GM18858 (cell line): ENCODE measurements around the gene NAV2.

Experiments
- ATAC-seq: cut with Tn5 transposase; IDR thresholded peaks from one replicate; pipeline ENCODE4 v1.9.1; 2021; ENCODE audit not compliant: unreplicated experiment

Gene NAV2

GRCh38 chr11:20030472-20030871 lies 317.8 kb downstream of the NAV2 start:
- no peak for ATAC-seq

DNA sequence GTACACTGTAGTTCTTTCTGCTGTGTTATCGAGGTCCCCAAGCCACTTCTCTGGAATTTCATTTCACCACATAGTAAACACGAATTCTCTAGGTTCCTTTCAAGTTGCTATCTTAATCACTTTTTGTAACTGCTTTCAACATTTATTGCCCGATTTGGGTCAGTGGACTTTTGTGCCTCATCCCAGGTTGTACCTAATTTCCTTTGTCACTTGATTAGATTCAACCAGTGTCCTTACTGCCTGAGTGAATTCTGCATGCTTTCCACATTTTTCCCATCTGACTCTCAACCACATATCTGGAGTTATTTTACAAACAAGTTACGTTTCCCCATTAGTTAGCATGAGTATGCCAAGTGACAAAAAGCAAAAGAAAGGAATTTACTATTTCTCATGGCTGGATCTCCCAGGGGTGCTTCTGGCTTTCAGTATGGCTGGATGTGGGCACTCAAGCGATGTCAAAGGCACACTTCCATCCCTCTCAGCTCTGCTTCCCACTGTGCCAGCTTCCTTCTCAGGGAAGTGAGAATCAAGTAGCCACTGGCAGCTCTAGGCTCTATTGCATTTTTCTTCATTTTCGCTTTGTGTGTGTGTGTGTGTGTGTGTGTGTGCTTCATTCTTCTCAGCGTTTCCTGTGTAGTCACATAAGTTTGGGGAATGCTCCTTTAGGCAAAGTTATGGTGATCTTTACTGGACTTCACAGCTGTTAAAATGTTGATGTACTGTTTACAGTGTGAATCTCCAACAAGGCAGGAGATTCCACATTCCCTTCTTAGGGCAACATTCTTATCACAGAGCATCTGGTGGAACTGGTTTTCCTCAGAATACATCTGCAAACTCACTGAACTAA lies 318.7 kb downstream of the NAV2 start:
- no peak for ATAC-seq

DNA sequence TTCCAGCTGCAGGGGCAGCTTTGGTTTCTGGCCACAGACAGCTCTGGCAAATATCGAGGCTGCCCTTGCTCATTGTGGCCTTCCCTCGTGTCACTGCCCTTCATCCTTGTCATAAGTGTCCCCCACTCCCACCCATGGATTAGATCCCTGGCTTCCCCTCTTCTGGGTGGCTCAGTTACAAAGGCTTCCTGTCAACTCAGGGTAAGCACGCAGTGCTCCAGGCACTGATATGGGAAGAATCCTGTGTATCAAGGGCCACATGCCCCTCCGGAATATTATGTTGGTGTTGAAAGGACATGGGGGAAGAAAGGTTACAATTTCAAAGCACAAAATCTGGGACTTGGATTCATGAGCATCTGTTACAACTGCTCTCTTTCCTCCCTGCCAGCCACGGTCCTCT lies 319.5 kb downstream of the NAV2 start:
- no peak for ATAC-seq

GRCh38 chr11:20032577-20033260 lies 320.1 kb downstream of the NAV2 start:
- no peak for ATAC-seq

- no peak for ATAC-seq
These were observed 321.2 kb downstream of the NAV2 start for GRCh38 chr11:20033806-20034205.

- ATAC-seq, result no peak
These were observed 322.3 kb downstream of the NAV2 start for GRCh38 chr11:20034941-20035340.

- no peak for ATAC-seq
These were observed 322.7 kb downstream of the NAV2 start for GRCh38 chr11:20035375-20035700.

- no peak for ATAC-seq
These were observed 323.3 kb downstream of the NAV2 start for GRCh38 chr11:20035701-20036601.

- no peak for ATAC-seq
These were observed 324.1 kb downstream of the NAV2 start for GRCh38 chr11:20036626-20037335.

DNA sequence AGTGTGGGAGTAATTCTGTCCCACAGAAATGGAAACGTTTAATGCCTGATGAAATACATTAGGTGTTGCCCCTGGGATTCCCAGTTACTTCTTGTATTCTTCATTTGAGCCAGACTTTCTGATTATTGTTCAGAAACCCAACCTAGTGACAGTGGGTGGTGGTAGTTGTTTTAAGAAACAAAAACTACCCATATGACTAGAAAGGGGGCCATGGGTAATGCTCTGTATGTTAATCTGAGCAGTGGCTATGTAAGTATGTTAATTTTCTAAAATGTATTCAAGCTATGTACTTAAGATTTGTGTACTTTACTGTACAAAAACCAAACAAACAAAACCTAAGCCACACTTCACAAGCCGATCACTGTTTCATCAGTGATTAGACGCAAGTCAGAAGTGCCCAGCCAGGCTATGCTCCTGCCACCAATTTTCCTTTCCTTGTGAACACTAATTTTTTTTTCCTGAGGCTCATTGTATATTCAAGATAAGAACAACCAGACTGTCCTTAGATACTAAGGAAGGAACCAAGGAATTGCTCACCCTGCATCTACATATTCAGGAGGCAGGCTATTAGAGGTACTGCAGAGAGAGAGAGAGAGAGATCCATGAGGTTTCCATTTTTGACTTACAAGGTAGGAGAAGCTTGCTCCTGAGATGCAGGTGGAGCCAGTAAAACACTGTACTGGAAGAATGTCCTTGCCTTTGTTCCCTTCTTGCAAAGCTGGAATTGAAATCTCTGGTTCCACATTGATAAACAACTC lies 324.9 kb downstream of the NAV2 start:
- ATAC-seq, result peak; percentile 83

DNA sequence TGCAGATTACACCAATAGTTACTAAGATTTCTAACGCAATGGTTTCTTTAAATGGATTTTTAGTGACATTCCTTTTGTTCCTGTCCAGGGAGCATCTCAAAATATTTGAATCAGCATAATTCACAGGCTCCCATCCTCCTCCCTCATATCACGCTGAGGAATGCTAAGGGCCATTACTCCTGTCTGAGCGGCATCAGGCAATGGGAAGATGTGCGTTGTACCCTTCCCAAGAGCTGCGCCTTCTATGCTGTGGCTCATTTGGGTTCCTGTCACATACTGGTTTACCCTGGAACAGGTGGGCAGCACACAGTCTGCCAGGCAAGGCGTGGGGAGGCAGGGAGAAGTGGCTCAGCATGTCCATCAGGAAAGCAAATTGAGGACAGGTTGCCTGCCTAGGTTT lies 325.8 kb downstream of the NAV2 start:
- ATAC-seq, result no peak

GRCh38 chr11:20038972-20039371 lies 326.3 kb downstream of the NAV2 start:
- ATAC-seq, result no peak

- no peak for ATAC-seq
These were observed 328.9 kb downstream of the NAV2 start for GRCh38 chr11:20041499-20041898.

DNA sequence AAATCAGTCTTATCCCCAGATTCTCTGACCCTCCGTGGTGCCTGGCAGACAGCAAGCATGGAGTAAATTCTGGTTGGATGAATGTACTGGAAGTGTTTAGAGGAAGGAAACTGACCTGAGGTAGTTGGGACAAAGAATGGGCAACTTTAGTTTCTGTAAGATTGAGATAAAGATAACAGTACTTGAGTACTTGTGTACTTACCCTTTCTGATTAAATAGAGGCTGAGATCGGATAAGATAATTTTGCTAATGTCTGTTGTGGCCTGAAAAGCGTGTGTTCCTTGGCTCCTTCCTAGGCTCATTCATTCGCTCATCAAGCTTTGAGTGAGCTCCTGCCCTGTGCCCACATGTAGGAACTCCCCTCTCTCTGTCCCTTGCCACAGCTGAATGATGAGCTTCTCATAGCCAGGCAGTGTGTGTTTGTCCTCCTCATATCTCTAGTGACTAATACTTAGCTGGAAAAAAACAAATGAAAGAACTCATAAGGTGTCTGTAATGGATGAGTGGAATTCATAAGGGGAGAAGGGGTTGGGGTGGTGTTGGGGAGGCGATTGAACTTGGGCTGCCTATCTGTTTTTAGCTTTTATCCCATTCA lies 329.5 kb downstream of the NAV2 start:
- no peak for ATAC-seq

DNA sequence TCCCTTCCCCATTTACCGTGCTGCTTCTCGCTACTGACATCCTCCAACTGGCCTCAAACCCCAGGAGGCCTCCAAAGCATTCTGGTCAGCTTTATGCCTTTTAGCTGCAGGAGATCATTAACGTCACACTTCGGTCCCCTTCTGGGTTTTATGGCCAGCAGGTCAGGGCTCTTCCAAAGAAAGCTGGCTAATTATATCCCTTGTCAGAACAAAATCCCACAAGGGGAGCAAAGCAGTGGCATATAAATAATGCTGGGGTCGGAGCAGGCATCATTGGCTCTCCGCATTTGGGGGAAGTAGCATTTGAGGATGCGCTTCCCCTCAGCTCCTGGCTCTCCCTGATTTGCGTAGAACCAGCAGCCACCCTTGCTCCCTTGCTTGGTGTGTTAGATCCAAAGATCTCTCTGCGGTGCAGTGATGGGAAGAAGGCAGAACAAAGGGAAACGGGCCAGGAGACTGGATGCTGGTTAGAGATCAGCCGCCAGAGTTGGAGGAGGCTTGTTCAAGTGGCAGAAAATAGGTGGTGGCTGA lies 330.2 kb downstream of the NAV2 start:
- no peak for ATAC-seq

DNA sequence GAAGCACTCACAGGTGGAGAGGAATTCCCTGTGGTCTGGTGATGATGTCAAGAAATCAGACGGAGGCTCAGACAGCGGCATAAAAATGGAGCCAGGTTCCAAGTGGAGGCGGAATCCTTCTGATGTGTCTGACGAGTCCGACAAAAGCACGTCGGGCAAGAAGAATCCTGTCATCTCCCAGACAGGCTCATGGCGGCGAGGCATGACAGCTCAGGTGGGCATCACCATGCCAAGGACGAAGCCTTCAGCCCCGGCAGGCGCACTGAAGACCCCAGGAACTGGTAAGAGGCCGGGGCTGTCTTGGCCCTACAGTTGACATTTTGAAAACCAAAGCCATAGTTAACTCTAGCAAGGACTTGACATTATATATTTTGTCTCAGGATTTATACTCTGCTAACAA lies 331.4 kb downstream of the NAV2 start:
- no peak for ATAC-seq

GRCh38 chr11:20045098-20045688 lies 332.6 kb downstream of the NAV2 start:
- no peak for ATAC-seq

- no peak for ATAC-seq
These were observed 333.8 kb downstream of the NAV2 start for GRCh38 chr11:20046416-20046815.
